ENCODE results near the gene IFNLR1. TPM values are rescaled to one million over a fixed set of nuclear protein-coding genes. Genes with fewer than 3 reads are reported as not detected.

IFNLR1 gene
- total RNA-seq, 2 experiments from 2014 or later = 29.4 to 30.5 TPM

GRCh38 chr1:24147816-24148215, 39.3 kb downstream of the IFNLR1 start:
- H3K9me3 ChIP-seq (ENCODE audit: low read length) = no peaks in the 10 kb centered on the region
- TF ChIP-seq CTCF (conservative IDR thresholded peaks at IDR 0.05; ENCODE audit: low read length) = no peak
- no TSS peak for BruUV-seq (replicated peaks)
- CTCF ChIA-PET (ENCODE audit: unreplicated experiment) = interaction anchor here (1.4 kb wide), 1 partner anchor 39 kb away, joined by 4 read pairs; no protein-coding TSS in a partner anchor
- intact Hi-C loops (cut with micrococcal nuclease; ENCODE audit: unreplicated experiment) = no loop called here
- H2AFZ ChIP-seq (ENCODE audit: low read length) = no peak overlapping the region
- H4K20me1 ChIP-seq (ENCODE audit: insufficient read depth, low read length) = no peaks in the 10 kb centered on the region
- H3K36me3 ChIP-seq (ENCODE audit: insufficient read depth, low read length) = no peaks in the 10 kb centered on the region
- DNase-seq (ENCODE audit: low spot score) = no peak
- H3K79me2 ChIP-seq (ENCODE audit: insufficient read depth, low read depth, low read length) = no peaks in the 10 kb centered on the region
- no peak overlapping the region for H3K4me3 ChIP-seq (ENCODE audit: low read depth, low read length, poor library complexity, severe bottlenecking)
- peaks cover 29% of the 10 kb centered on the region for H3K4me1 ChIP-seq (ENCODE audit: insufficient read depth, low read length, poor library complexity, severe bottlenecking)
- H3K27ac ChIP-seq (ENCODE audit: low read depth, low read length, poor library complexity, severe bottlenecking) = no peak overlapping the region
- no peak overlapping the region for H3K4me2 ChIP-seq (ENCODE audit: low read length)
- POLR2A ChIA-PET = no interaction called here
- no peaks in the 10 kb centered on the region for H3K9me2 ChIP-seq (ENCODE audit: insufficient read depth, low read length)

GRCh38 chr1:24147194-24147593, 39.9 kb downstream of the IFNLR1 start:
- H2AFZ ChIP-seq (ENCODE audit: low read length) = no peak overlapping the region
- peaks cover 22% of the 10 kb centered on the region for H3K4me1 ChIP-seq (ENCODE audit: insufficient read depth, low read length, poor library complexity, severe bottlenecking)
- H4K20me1 ChIP-seq (ENCODE audit: insufficient read depth, low read length) = no peaks in the 10 kb centered on the region
- no TSS peak for BruUV-seq (replicated peaks)
- no peak overlapping the region for H3K4me3 ChIP-seq (ENCODE audit: low read depth, low read length, poor library complexity, severe bottlenecking)
- ChIA-PET POLR2A (no interaction called here), CTCF (ENCODE audit: unreplicated experiment) (no interaction called here)
- H3K36me3 ChIP-seq (ENCODE audit: insufficient read depth, low read length) = no peaks in the 10 kb centered on the region
- H3K79me2 ChIP-seq (ENCODE audit: insufficient read depth, low read depth, low read length) = no peaks in the 10 kb centered on the region
- H3K9me2 ChIP-seq (ENCODE audit: insufficient read depth, low read length) = no peaks in the 10 kb centered on the region
- no peaks in the 10 kb centered on the region for H3K9me3 ChIP-seq (ENCODE audit: low read length)
- no peak overlapping the region for H3K4me2 ChIP-seq (ENCODE audit: low read length)
- DNase-seq (ENCODE audit: low spot score) = no peak
- no peak overlapping the region for H3K27ac ChIP-seq (ENCODE audit: low read depth, low read length, poor library complexity, severe bottlenecking)
- intact Hi-C loops (cut with micrococcal nuclease; ENCODE audit: unreplicated experiment) = no loop called here
- no peak for TF ChIP-seq EZH2phosphoT487 (IDR thresholded peaks at IDR 0.05; ENCODE audit: borderline replicate concordance, low read depth, low read length)
- no peak for TF ChIP-seq CTCF (conservative IDR thresholded peaks at IDR 0.05; ENCODE audit: low read length)

- no peak within 1 kb of the TSS for H2AFZ ChIP-seq (ENCODE audit: low read length)
Observed at GRCh38 chr1:24142546-24143534, 44.2 kb downstream of the IFNLR1 start, which contains the start of gene IL22RA1. Gene IL22RA1 (minus strand): TSS chr1:24143140. CDS start chr1:24143082, 58 bp downstream.

More at GRCh38 chr1:24142546-24143534, 44.2 kb downstream of the IFNLR1 start, which contains the start of gene IL22RA1:
- POLR2A ChIA-PET = interaction anchor here (0.9 kb wide), 1 partner anchor 167 kb away, joined by 3 read pairs; no protein-coding TSS in a partner anchor
- DNase-seq (ENCODE audit: low spot score) = no peak
- Histone ChIP-seq H3K9me3 (ENCODE audit: low read length) (no peaks in the 10 kb centered on the region), H3K36me3 (ENCODE audit: insufficient read depth, low read length) (no peaks in the 10 kb centered on the region), H3K4me2 (ENCODE audit: low read length) (no peak within 1 kb of the TSS; the same call in 1 of the 2 replicates), H3K79me2 (ENCODE audit: insufficient read depth, low read depth, low read length) (no peaks in the 10 kb centered on the region), H3K4me3 (ENCODE audit: low read depth, low read length, poor library complexity, severe bottlenecking) (no peak within 1 kb of the TSS), H3K27ac (ENCODE audit: low read depth, low read length, poor library complexity, severe bottlenecking) (no peak within 1 kb of the TSS), H3K4me1 (ENCODE audit: insufficient read depth, low read length, poor library complexity, severe bottlenecking) (no peaks in the 10 kb centered on the region), H4K20me1 (ENCODE audit: insufficient read depth, low read length) (no peaks in the 10 kb centered on the region), H3K9me2 (ENCODE audit: insufficient read depth, low read length) (no peaks in the 10 kb centered on the region)
- BruUV-seq (replicated peaks) = no TSS peak
- intact Hi-C loops (cut with micrococcal nuclease; ENCODE audit: unreplicated experiment) = no loop called here
- TF ChIP-seq EZH2phosphoT487 (IDR thresholded peaks at IDR 0.05; ENCODE audit: borderline replicate concordance, low read depth, low read length) (no peak), CTCF (conservative IDR thresholded peaks at IDR 0.05; ENCODE audit: low read length) (no peak)
- CTCF ChIA-PET (ENCODE audit: unreplicated experiment) = no interaction called here

Measured in OCI-LY7 (cell line).